Left cardiac atrium (tissue), 4 donors: Measurements from ENCODE around the gene ZNF384. TPM values are rescaled to one million over a fixed set of nuclear protein-coding genes. Genes with fewer than 3 reads are reported as not detected.

Experiments
- ATAC-seq, 2 donors: fragments of 200-7000 bp; cut with Tn5 transposase; one replicate each; pipeline ENCODE4 v1.9.1; 2020; ENCODE audit warnings: mild to moderate bottlenecking in 2 of 2, moderate library complexity in 2 of 2
- DNase-seq: peaks from one replicate; pipeline ENCODE4 v3.0.0-alpha.2; 2020
- intact Hi-C, 2 donors: fragments of 100-400 bp; cut with DNase I; formaldehyde crosslinking; loops; one replicate each; pipeline versions ENCODE4 v1.14.1 to v1.15.1; 2022 to 2023
- total RNA-seq, 2 donors: library from RNA; stranded (reverse); fragmentation: NEBNext Ultra II Directional; extraction: Animal tissue kit (Norgen Biotek cat#: 25700); gene quantifications; one replicate each; pipeline ENCODE4 v1.2.1, GENCODE V29; 2021
- donor health status: DM: no; HTN: yes; CAD: no.
- donor health status: DM: no; HTN: yes; CAD: no; lungs with severe emphysema.
- donor health status: DM: yes; HTN: yes; CAD: no.
- donor health status: Dilated cardiomyopathy.

The ZNF384 gene
- total RNA-seq, 2 donors from 2014 or later = 28.3 to 31.2 TPM

GRCh38 chr12:6638305-6638704, 50.9 kb downstream of the ZNF384 start:
- intact Hi-C loops = no loop called here
- DNase-seq (no peak), ATAC-seq (peak in 1 of 2 donors; percentile 3)

GRCh38 chr12:6635856-6636531, 53.2 kb downstream of the ZNF384 start, which contains the start of gene LPAR5:
Gene LPAR5 (minus strand): TSS chr12:6635959. CDS start chr12:6621248, 14,711 bp downstream.
- ATAC-seq = peak; percentile 43 to 84
- intact Hi-C loops = no loop called here
- peak; percentile 51 for DNase-seq

- peak in 1 of 2 donors; percentile 19 for ATAC-seq
- intact Hi-C loops = no loop called here
- no peak for DNase-seq
Measured at GRCh38 chr12:6635375-6635855, 53.8 kb downstream of the ZNF384 start.

GRCh38 chr12:6632026-6632983, 56.9 kb downstream of the ZNF384 start:
- no peak for DNase-seq
- intact Hi-C loops = no loop called here
- peak; percentile 31 to 48 for ATAC-seq

GRCh38 chr12:6631549-6631961, 57.6 kb downstream of the ZNF384 start:
- intact Hi-C loops = no loop called here
- ATAC-seq (peak; percentile 41 to 55), DNase-seq (no peak)

- intact Hi-C loops = no loop called here
- no peak for DNase-seq
- no peak for ATAC-seq
Measured at GRCh38 chr12:6630736-6631135, 58.4 kb downstream of the ZNF384 start.

- intact Hi-C loops = no loop called here
- no peak for ATAC-seq
- DNase-seq = no peak
Measured at GRCh38 chr12:6627616-6628015, 61.6 kb downstream of the ZNF384 start.

GRCh38 chr12:6626654-6627283, 62.4 kb downstream of the ZNF384 start:
- no peak for DNase-seq
- peak in 1 of 2 donors; percentile 46 for ATAC-seq
- intact Hi-C loops = no loop called here

GRCh38 chr12:6620885-6621274, 68.3 kb downstream of the ZNF384 start:
- ATAC-seq (no peak), DNase-seq (no peak)
- intact Hi-C loops = no loop called here

- ATAC-seq (peak; percentile 56 to 65), DNase-seq (peak; percentile 69)
- intact Hi-C loops = no loop called here
Measured at GRCh38 chr12:6620137-6620884, 68.9 kb downstream of the ZNF384 start.

- intact Hi-C loops = loop anchor here (5.0 to 10.0 kb wide), 3 partner anchors 76 to 206 kb away; partner anchors contain the start of genes GPR162 (in 2 of the 2) and P3H3 (in 2 of the 2)
- DNase-seq (no peak), ATAC-seq (no peak)
Measured at GRCh38 chr12:6618483-6619225, 70.5 kb downstream of the ZNF384 start.

Other genes with a start within 250 kb of the ZNF384 start
- under 1 TPM; 0.26 to 0.35 TPM for gene CD27, start 244.4 kb downstream of the ZNF384 start, total RNA-seq
- gene TAPBPL, start 237.3 kb downstream of the ZNF384 start, total RNA-seq = 10 to 100 TPM; 11.8 to 15.2 TPM
- 1 to 10 TPM; 3.6 to 6.2 TPM for gene VAMP1, start 218.7 kb downstream of the ZNF384 start, total RNA-seq
- gene MRPL51, start 196.1 kb downstream of the ZNF384 start, total RNA-seq = 100 to 1,000 TPM; 202 to 203 TPM
- 10 to 100 TPM; 12.4 to 15.8 TPM for gene NCAPD2, start 195.3 kb downstream of the ZNF384 start, total RNA-seq
- gene GAPDH, start 154.9 kb downstream of the ZNF384 start, total RNA-seq = 1,000 to 10,000 TPM; 3,044 to 4,078 TPM
- 10 to 100 TPM; 18.1 to 19.5 TPM for gene IFFO1, start 133.3 kb downstream of the ZNF384 start, total RNA-seq
- 10 to 100 TPM; 16.0 to 30.5 TPM for gene NOP2, start 121.1 kb downstream of the ZNF384 start, total RNA-seq
- 100 to 1,000 TPM; 117 to 151 TPM for gene CHD4, start 82.0 kb downstream of the ZNF384 start, total RNA-seq
- gene LPAR5, start 53.4 kb downstream of the ZNF384 start, total RNA-seq = 1 to 10 TPM; 1.8 to 2.9 TPM
- gene ACRBP, start 41.9 kb downstream of the ZNF384 start, total RNA-seq = under 1 TPM; 0.60 to 0.88 TPM
- 10 to 100 TPM; 16.8 to 28.5 TPM for gene ING4, start 26.3 kb downstream of the ZNF384 start, total RNA-seq
- under 1 TPM; 0.18 to 0.42 TPM for gene PIANP, start 11.4 kb upstream of the ZNF384 start, total RNA-seq
- gene COPS7A, start 34.7 kb upstream of the ZNF384 start, total RNA-seq = 10 to 100 TPM; 61.3 to 71.2 TPM
- 100 to 1,000 TPM; 118 to 149 TPM for gene MLF2, start 63.8 kb upstream of the ZNF384 start, total RNA-seq
- gene PTMS, start 77.0 kb upstream of the ZNF384 start, total RNA-seq = 100 to 1,000 TPM; 164 to 189 TPM
- under 1 TPM; 0.62 to 0.97 TPM for gene LAG3, start 83.1 kb upstream of the ZNF384 start, total RNA-seq
- 10 to 100 TPM; 11.6 to 24.2 TPM for gene CD4, start 100.2 kb upstream of the ZNF384 start, total RNA-seq
- 1 to 10 TPM; 5.3 to 8.4 TPM for gene GPR162, start 132.4 kb upstream of the ZNF384 start, total RNA-seq
- 10 to 100 TPM; 13.2 to 22.3 TPM for gene P3H3, start 139.0 kb upstream of the ZNF384 start, total RNA-seq
- gene GNB3, start 151.6 kb upstream of the ZNF384 start, total RNA-seq = 1 to 10 TPM; 2.3 to 5.8 TPM
- gene CDCA3, start 161.9 kb upstream of the ZNF384 start, total RNA-seq = under 1 TPM in 1 of 2 donors, not detected in 1; 0.82 TPM
- 10 to 100 TPM; 63.4 to 65.4 TPM for gene USP5, start 162.8 kb upstream of the ZNF384 start, total RNA-seq
- gene TPI1, start 178.2 kb upstream of the ZNF384 start, total RNA-seq = 100 to 1,000 TPM; 642 to 858 TPM
- gene SPSB2, start 183.9 kb upstream of the ZNF384 start, total RNA-seq = 1 to 10 TPM; 3.7 to 4.1 TPM
- 10 to 100 TPM in 1 of 2 donors, 1 to 10 TPM in 1; 8.1 to 10.5 TPM for gene LRRC23, start 215.4 kb upstream of the ZNF384 start, total RNA-seq
- 10 to 100 TPM; 12.8 to 24.9 TPM for gene ENO2, start 225.2 kb upstream of the ZNF384 start, total RNA-seq
- gene ATN1, start 238.6 kb upstream of the ZNF384 start, total RNA-seq = 10 to 100 TPM; 75.3 to 83.1 TPM